CD4-positive, alpha-beta T cell (primary cell): Measurements from ENCODE around the gene PTBP2. TPM values are rescaled to one million over a fixed set of nuclear protein-coding genes. Genes with fewer than 3 reads are reported as not detected.

Source experiments
- ATAC-seq: fragments of 200-7000 bp; cut with Tn5 transposase; one replicate; pipeline ENCODE4 v1.10.0; 2022; ENCODE audit warnings: mild to moderate bottlenecking; ENCODE audit not compliant: poor library complexity
- CTCF ChIA-PET: fragments of 350-600 bp; sonication (Branson Sonifier 250); formaldehyde crosslinking; loops from one replicate; lab custom pipeline; 2021; ENCODE audit warnings: antibody characterized with exemption, inconsistent platforms; lab: Charles Lee
- POLR2A ChIA-PET: fragments of 350-600 bp; sonication (Branson Sonifier 250); formaldehyde crosslinking; loops from one replicate; lab custom pipeline; 2021; ENCODE audit warnings: antibody characterized with exemption, inconsistent platforms; lab: Charles Lee
- DNase-seq, 14 experiments: peaks; one replicate each; pipeline ENCODE4 v3.0.0-alpha.2; 2013 to 2020; ENCODE audit warnings: mixed read lengths in 2 of 14
- H3K27ac ChIP-seq, 2 donors: one replicate each; pipeline versions ENCODE4 v1.5.1 to v1.7.0; 2013; ENCODE audit warnings: low read length in 2 of 2, low read depth in 1 of 2, mild to moderate bottlenecking in 1 of 2
- H3K27me3 ChIP-seq, 2 experiments: 1 replicate in 1 of 2; 2 replicates in 1 of 2; pipeline versions ENCODE4 v1.6.1 to v1.7.0; 2013; ENCODE audit warnings: low read length in 2 of 2, control low read depth in 1 of 2, mild to moderate bottlenecking in 1 of 2, moderate library complexity in 1 of 2; ENCODE audit not compliant: insufficient read depth in 2 of 2, control insufficient read depth in 1 of 2
- H3K36me3 ChIP-seq: one replicate; pipeline ENCODE4 v1.6.1; 2013; ENCODE audit warnings: low read length, control low read depth; ENCODE audit not compliant: insufficient read depth
- H3K4me1 ChIP-seq: one replicate; pipeline ENCODE4 v1.6.1; 2013; ENCODE audit warnings: low read length, control low read depth; ENCODE audit not compliant: insufficient read depth
- H3K4me3 ChIP-seq: one replicate; pipeline ENCODE4 v1.5.1; 2013; ENCODE audit warnings: mild to moderate bottlenecking, low read length, moderate library complexity
- H3K9me3 ChIP-seq, 2 experiments: 1 replicate in 1 of 2; 2 replicates in 1 of 2; pipeline versions ENCODE4 v1.6.1 to v1.7.0; 2013; ENCODE audit warnings: low read length in 2 of 2, mild to moderate bottlenecking in 2 of 2, control low read depth in 1 of 2, moderate library complexity in 1 of 2; ENCODE audit not compliant: control insufficient read depth in 1 of 2, insufficient read depth in 1 of 2
- H3K27ac Mint-ChIP-seq: one replicate; pipeline ENCODE4 v1.8.0; 2020; ENCODE audit warnings: mixed read lengths
- H3K27me3 Mint-ChIP-seq: one replicate; pipeline ENCODE4 v1.8.0; 2021; ENCODE audit warnings: mixed read lengths
- H3K36me3 Mint-ChIP-seq: one replicate; pipeline ENCODE4 v1.8.0; 2021; ENCODE audit warnings: low read depth, mixed read lengths
- H3K4me1 Mint-ChIP-seq: one replicate; pipeline ENCODE4 v1.8.0; 2021; ENCODE audit warnings: low read depth, mixed read lengths
- H3K4me3 Mint-ChIP-seq: one replicate; pipeline ENCODE4 v1.8.0; 2020; ENCODE audit warnings: mild to moderate bottlenecking, mixed read lengths
- H3K9me3 Mint-ChIP-seq: one replicate; pipeline ENCODE4 v1.8.0; 2020; ENCODE audit warnings: mixed read lengths
- intact Hi-C, 2 experiments: fragments of 100-400 bp; cut with DNase I in 1 of 2; cut with micrococcal nuclease in 1 of 2; formaldehyde crosslinking; loops; one replicate each; pipeline versions ENCODE4 v1.15.1 to v1.9.0; 2023 to 2025; cut with DNase I, micrococcal nuclease
- total RNA-seq, 174 experiments: library from RNA in 2 of 174; stranded (reverse) in 2 of 174; gene quantifications; one replicate each; pipeline ENCODE4 v1.2.3 and lab custom pipeline; 2021 to 2026
- TF ChIP-seq, protein P1 (sequence below): fragments of 200-600 bp; IDR thresholded peaks from one replicate; pipeline ENCODE4 v1.8.0; 2022; ENCODE audit warnings: antibody characterized with exemption, mild to moderate bottlenecking

Gene PTBP2
- total RNA-seq, 2 experiments from 2014 or later = 32.6 to 34.3 TPM

DNA sequence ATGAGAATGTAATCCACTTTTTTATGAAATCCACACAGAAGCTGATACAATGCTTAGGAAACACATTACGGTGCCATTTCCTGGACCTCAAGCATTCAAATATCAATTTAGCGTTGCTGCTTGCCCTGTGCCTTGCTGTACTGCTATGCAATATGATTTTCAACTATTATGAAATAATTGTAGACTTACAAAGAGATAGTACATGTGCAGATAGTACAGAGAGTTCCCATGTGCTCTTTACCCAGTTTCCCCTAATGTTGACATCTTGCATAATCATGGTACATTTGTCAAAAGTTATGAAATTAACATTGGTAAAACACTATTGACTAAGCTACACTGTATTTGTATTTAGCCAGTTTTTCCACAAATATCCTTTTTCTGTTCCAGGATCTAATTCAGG lies 37.7 kb upstream of the PTBP2 start:
- peaks cover 25% of the 10 kb centered on the region for H3K27me3 Mint-ChIP-seq
- intact Hi-C loops = no loop called here
- H3K27ac ChIP-seq = no peak overlapping the region
- TF ChIP-seq, protein P1, sequence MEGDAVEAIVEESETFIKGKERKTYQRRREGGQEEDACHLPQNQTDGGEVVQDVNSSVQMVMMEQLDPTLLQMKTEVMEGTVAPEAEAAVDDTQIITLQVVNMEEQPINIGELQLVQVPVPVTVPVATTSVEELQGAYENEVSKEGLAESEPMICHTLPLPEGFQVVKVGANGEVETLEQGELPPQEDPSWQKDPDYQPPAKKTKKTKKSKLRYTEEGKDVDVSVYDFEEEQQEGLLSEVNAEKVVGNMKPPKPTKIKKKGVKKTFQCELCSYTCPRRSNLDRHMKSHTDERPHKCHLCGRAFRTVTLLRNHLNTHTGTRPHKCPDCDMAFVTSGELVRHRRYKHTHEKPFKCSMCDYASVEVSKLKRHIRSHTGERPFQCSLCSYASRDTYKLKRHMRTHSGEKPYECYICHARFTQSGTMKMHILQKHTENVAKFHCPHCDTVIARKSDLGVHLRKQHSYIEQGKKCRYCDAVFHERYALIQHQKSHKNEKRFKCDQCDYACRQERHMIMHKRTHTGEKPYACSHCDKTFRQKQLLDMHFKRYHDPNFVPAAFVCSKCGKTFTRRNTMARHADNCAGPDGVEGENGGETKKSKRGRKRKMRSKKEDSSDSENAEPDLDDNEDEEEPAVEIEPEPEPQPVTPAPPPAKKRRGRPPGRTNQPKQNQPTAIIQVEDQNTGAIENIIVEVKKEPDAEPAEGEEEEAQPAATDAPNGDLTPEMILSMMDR = no peak
- H3K9me3 Mint-ChIP-seq = no peaks in the 10 kb centered on the region
- H3K27me3 ChIP-seq = peaks cover 0 to 3% of the 10 kb centered on the region in 2 experiments
- ChIA-PET CTCF (no interaction called here), POLR2A (no interaction called here)
- ATAC-seq (no peak), DNase-seq (no peak)
- no peak overlapping the region for H3K4me3 ChIP-seq
- H3K9me3 ChIP-seq = no peaks in the 10 kb centered on the region
- no peaks in the 10 kb centered on the region for H3K36me3 Mint-ChIP-seq
- H3K27ac Mint-ChIP-seq = no peak overlapping the region
- H3K4me3 Mint-ChIP-seq = no peak overlapping the region
- no peaks in the 10 kb centered on the region for H3K36me3 ChIP-seq
- no peaks in the 10 kb centered on the region for H3K4me1 ChIP-seq
- no peaks in the 10 kb centered on the region for H3K4me1 Mint-ChIP-seq

DNA sequence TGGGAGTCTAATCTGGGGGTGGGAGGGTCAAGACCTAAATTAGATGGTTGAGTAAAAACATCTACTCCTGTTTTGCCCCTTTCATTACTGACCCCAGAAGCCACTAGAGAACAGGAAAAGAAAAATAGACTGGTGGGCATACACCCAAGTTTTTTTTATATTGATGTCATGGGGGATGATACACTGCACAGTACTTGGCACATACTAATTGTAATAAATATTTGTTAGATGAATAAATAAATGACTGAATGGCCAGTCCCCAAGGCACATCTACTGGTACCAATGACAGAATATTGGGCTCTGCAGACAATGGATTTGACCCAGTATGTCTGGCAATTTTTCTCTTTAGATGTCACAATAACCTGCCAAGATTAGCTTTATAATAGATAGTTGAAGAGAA lies 36.8 kb upstream of the PTBP2 start:
- H3K9me3 ChIP-seq = no peaks in the 10 kb centered on the region
- Mint-ChIP-seq H3K4me1 (no peaks in the 10 kb centered on the region), H3K9me3 (no peaks in the 10 kb centered on the region), H3K36me3 (no peaks in the 10 kb centered on the region), H3K27me3 (peaks cover 25% of the 10 kb centered on the region), H3K4me3 (no peak overlapping the region), H3K27ac (no peak overlapping the region)
- no peak overlapping the region for H3K4me3 ChIP-seq
- H3K36me3 ChIP-seq = no peaks in the 10 kb centered on the region
- ATAC-seq (no peak), DNase-seq (no peak)
- H3K27ac ChIP-seq = no peak overlapping the region
- peaks cover 0 to 3% of the 10 kb centered on the region in 2 experiments for H3K27me3 ChIP-seq
- TF ChIP-seq, protein P1 = no peak
- ChIA-PET CTCF (no interaction called here), POLR2A (no interaction called here)
- intact Hi-C loops = no loop called here
- no peaks in the 10 kb centered on the region for H3K4me1 ChIP-seq

DNA sequence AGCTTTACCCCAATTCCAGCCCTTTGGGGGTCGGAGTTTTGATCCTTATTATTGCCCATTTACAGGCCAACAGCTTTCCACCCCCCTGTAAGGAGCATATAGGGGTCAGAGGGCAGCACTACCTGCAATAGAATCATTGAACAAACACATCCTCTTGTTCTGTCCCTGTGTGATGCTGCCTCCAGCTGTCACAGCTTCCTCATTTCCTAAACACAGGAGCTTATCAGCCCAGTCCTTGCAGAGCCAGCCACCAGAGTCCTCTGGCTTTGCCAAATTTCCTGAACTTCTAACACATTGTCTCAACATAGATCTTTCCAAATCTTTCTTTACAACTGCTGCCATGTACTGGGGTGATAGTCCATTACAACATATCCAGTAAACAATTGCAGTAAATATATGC lies 32.8 kb upstream of the PTBP2 start:
- no peaks in the 10 kb centered on the region for H3K9me3 Mint-ChIP-seq
- Histone ChIP-seq H3K27me3 (no peaks in the 10 kb centered on the region), H3K36me3 (no peaks in the 10 kb centered on the region), H3K4me1 (no peaks in the 10 kb centered on the region), H3K9me3 (peaks cover 0 to 5% of the 10 kb centered on the region in 2 experiments), H3K4me3 (no peak overlapping the region), H3K27ac (no peak overlapping the region)
- intact Hi-C loops = no loop called here
- TF ChIP-seq, protein P1 = no peak
- DNase-seq (no peak), ATAC-seq (no peak)
- peaks cover under 1% of the 10 kb centered on the region for H3K27me3 Mint-ChIP-seq
- no peaks in the 10 kb centered on the region for H3K4me1 Mint-ChIP-seq
- H3K27ac Mint-ChIP-seq = no peak overlapping the region
- POLR2A ChIA-PET = no interaction called here
- H3K36me3 Mint-ChIP-seq = no peaks in the 10 kb centered on the region
- no peak overlapping the region for H3K4me3 Mint-ChIP-seq
- CTCF ChIA-PET = no interaction called here
